A549 (cell line): ENCODE results near the gene MTTP. TPM values are rescaled to one million over a fixed set of nuclear protein-coding genes. Genes with fewer than 3 reads are reported as not detected.

Source experiments
- ATAC-seq, 2 experiments: fragments of 200-7000 bp in 1 of 2; fragments of >200 bp in 1 of 2; cut with Nextera tagmentation in 1 of 2; cut with Tn5 transposase in 1 of 2; 3 replicates each; pipeline versions ENCODE4 v1.8.0 to v1.9.1; 2018 to 2020; ENCODE audit warnings: mild to moderate bottlenecking in 1 of 2, moderate library complexity in 1 of 2
- CTCF ChIA-PET: fragments of 300-600 bp; sonication (Branson Sonifier 250); formaldehyde crosslinking; extraction: SDS; loops from one replicate; lab custom pipeline; 2021; ENCODE audit warnings: antibody characterized with exemption, inconsistent platforms; lab: Yijun Ruan, JAX
- POLR2A ChIA-PET: fragments of 350-600 bp; formaldehyde crosslinking; extraction: SDS; loops from one replicate; lab custom pipeline; 2021; ENCODE audit warnings: antibody characterized with exemption, inconsistent platforms; lab: Yijun Ruan, JAX
- DNase-seq, 2 experiments: peaks; one replicate each; pipeline versions ENCODE4 v3.0.0 to v3.0.0-alpha.2; 2011 to 2016; ENCODE audit warnings: low read depth in 1 of 2, low spot score in 1 of 2
- FAIRE-seq: peaks from 2 replicates; lab custom pipeline; 2011; peaks lifted over from hg19 to GRCh38; lab: Jason Lieb, UNC
- H3K27ac ChIP-seq, 2 experiments: fragments of >200 bp; sonication (Bioruptor Twin); formaldehyde crosslinking; 3 replicates each; pipeline ENCODE4 v1.5.1; 2016 to 2017
- H3K4me1 ChIP-seq: fragments of >200 bp; sonication (Bioruptor Twin); formaldehyde crosslinking; 3 replicates; pipeline ENCODE4 v1.6.1; 2016
- H3K4me2 ChIP-seq: fragments of >200 bp; sonication (Bioruptor Twin); formaldehyde crosslinking; 3 replicates; pipeline ENCODE4 v1.6.1; 2016
- H3K4me3 ChIP-seq: fragments of >200 bp; sonication (Bioruptor Twin); formaldehyde crosslinking; 3 replicates; pipeline ENCODE4 v1.5.1; 2016
- H3K9me3 ChIP-seq: fragments of >200 bp; sonication (Bioruptor Twin); formaldehyde crosslinking; 3 replicates; pipeline ENCODE4 v1.6.1; 2016
- CBX8 ChIP-seq: fragments of 200-600 bp; sonication (generic); IDR thresholded peaks from 2 replicates; pipeline ENCODE4 v1.6.1; 2016
- EP300 ChIP-seq, 2 experiments: fragments of >200 bp; sonication (Bioruptor Twin); formaldehyde crosslinking; IDR thresholded peaks; 2 replicates in 1 of 2; 3 replicates in 1 of 2; pipeline ENCODE4 v1.6.1; 2016 to 2017
- ESRRA ChIP-seq: fragments of 150-350 bp; IDR thresholded peaks from 2 replicates; pipeline ENCODE4 v1.6.1; 2014; ENCODE audit warnings: mild to moderate bottlenecking, low read length, borderline replicate concordance
- FOSL2 ChIP-seq, 2 experiments: fragments of 450-650 bp in 1 of 2; fragments of >200 bp in 1 of 2; sonication (Bioruptor Twin) in 1 of 2; formaldehyde crosslinking; IDR thresholded peaks; 2 replicates each; pipeline versions ENCODE4 v1.5.0 to v1.6.1; 2016 to 2020; ENCODE audit warnings: mild to moderate bottlenecking in 1 of 2, moderate library complexity in 1 of 2
- FOXS1 ChIP-seq: fragments of 250-450 bp; sonication (Bioruptor Pico); IDR thresholded peaks from 2 replicates; pipeline ENCODE4 v1.5.0; 2020; ENCODE audit warnings: mild to moderate bottlenecking, moderate library complexity
- GATA3 ChIP-seq: IDR thresholded peaks from 2 replicates; pipeline ENCODE4 v1.6.1; 2012; ENCODE audit warnings: borderline replicate concordance
- HDAC2 ChIP-seq: fragments of 200-600 bp; sonication (generic); IDR thresholded peaks from 2 replicates; pipeline ENCODE4 v1.6.1; 2016
- HEYL ChIP-seq: fragments of 250-450 bp; sonication (Bioruptor Pico); IDR thresholded peaks from 2 replicates; pipeline ENCODE4 v1.8.0; 2021; ENCODE audit warnings: mild to moderate bottlenecking, moderate library complexity
- HOXB13 ChIP-seq: fragments of 250-450 bp; sonication (Bioruptor Pico); IDR thresholded peaks from 2 replicates; pipeline ENCODE4 v1.5.0; 2020; ENCODE audit warnings: low read depth, mild to moderate bottlenecking, moderate library complexity
- HOXB5 ChIP-seq: fragments of 250-450 bp; sonication (Bioruptor Pico); IDR thresholded peaks from 2 replicates; pipeline ENCODE4 v1.5.0; 2020; ENCODE audit warnings: mild to moderate bottlenecking, moderate library complexity
- JUN ChIP-seq, 2 experiments: fragments of >200 bp; sonication (Bioruptor Twin); formaldehyde crosslinking; IDR thresholded peaks; 2 replicates in 1 of 2; 3 replicates in 1 of 2; pipeline ENCODE4 v1.6.1; 2016 to 2017
- KDM1A ChIP-seq: fragments of 200-600 bp; sonication (generic); IDR thresholded peaks from 2 replicates; pipeline ENCODE4 v1.6.1; 2016; ENCODE audit warnings: low read depth, mild to moderate bottlenecking
- MAFK ChIP-seq: fragments of 450-650 bp; IDR thresholded peaks from 2 replicates; pipeline ENCODE4 v1.6.1; 2014; ENCODE audit not compliant: partially characterized antibody
- MAZ ChIP-seq: fragments of 150-350 bp; IDR thresholded peaks from 2 replicates; pipeline ENCODE4 v1.6.1; 2014; ENCODE audit warnings: antibody characterized with exemption, low read depth, low read length, borderline replicate concordance
- MYC ChIP-seq: IDR thresholded peaks from 2 replicates; pipeline ENCODE4 v1.6.1; 2012; ENCODE audit warnings: mild to moderate bottlenecking, inconsistent platforms, low read length, improper control_type of control experiment, borderline replicate concordance
- NFE2L2 ChIP-seq: fragments of 150-350 bp; conservative IDR thresholded peaks from 2 replicates; pipeline ENCODE4 v1.6.1; 2014; ENCODE audit warnings: low read length
- NR3C1 ChIP-seq: fragments of >200 bp; sonication (Bioruptor Twin); formaldehyde crosslinking; IDR thresholded peaks from 3 replicates; pipeline ENCODE4 v1.6.1; 2017
- POLR2A ChIP-seq: IDR thresholded peaks from 2 replicates; pipeline ENCODE4 v1.6.1; 2012; ENCODE audit warnings: mild to moderate bottlenecking, low read length
- RAD21 ChIP-seq, 2 experiments: fragments of >200 bp in 1 of 2; sonication (Bioruptor Twin) in 1 of 2; formaldehyde crosslinking in 1 of 2; IDR thresholded peaks in 1 of 2; conservative IDR thresholded peaks in 1 of 2; 2 replicates in 1 of 2; 3 replicates in 1 of 2; pipeline ENCODE4 v1.6.1; 2012 to 2018; ENCODE audit warnings: inconsistent platforms in 1 of 2
- RNF2 ChIP-seq: fragments of 200-600 bp; sonication (generic); IDR thresholded peaks from 2 replicates; pipeline ENCODE4 v1.6.1; 2016; ENCODE audit warnings: low read depth, mild to moderate bottlenecking, antibody characterized with exemption, moderate library complexity, borderline replicate concordance
- TFCP2L1 ChIP-seq: fragments of 250-450 bp; sonication (Bioruptor Pico); IDR thresholded peaks from 2 replicates; pipeline ENCODE4 v1.5.0; 2021; ENCODE audit warnings: mild to moderate bottlenecking
- WGBS: methylation state at CpG from one replicate; pipeline ENCODE4 v1.1.6; 2017; ENCODE audit errors: missing lambda C conversion rate; 5-methylcytosine and 5-hydroxymethylcytosine counted together
- polyA plus RNA-seq, 4 experiments: library from polyadenylated mRNA; depleted of rRNA in 3 of 4; stranded (reverse); fragments of >200 nt; fragmentation: RNase III in 1 of 4; extraction: RNeasy Plus Mini Kit Qiagen cat#74134 plus additional on column Dnase treatment in 1 of 4; gene quantifications; 2 replicates in 3 of 4; 3 replicates in 1 of 4; pipeline ENCODE4 v1.2.3, GENCODE V29; 2011 to 2017
- TF ChIP-seq, protein P1 (sequence below): fragments of 200-600 bp; sonication (generic); IDR thresholded peaks from 2 replicates; pipeline ENCODE4 v1.6.1; 2016; ENCODE audit warnings: antibody characterized with exemption, mild to moderate bottlenecking, moderate library complexity
- TF ChIP-seq, protein P2 (sequence below): IDR thresholded peaks from 2 replicates; pipeline ENCODE4 v1.6.1; 2012; ENCODE audit warnings: low read depth, borderline replicate concordance
- TF ChIP-seq, protein P3 (sequence below): fragments of >200 bp; sonication (Bioruptor Twin); formaldehyde crosslinking; IDR thresholded peaks from 2 replicates; pipeline ENCODE4 v1.6.1; 2016
- TF ChIP-seq, protein P4 (sequence below): fragments of 250-450 bp; sonication (Bioruptor Pico); IDR thresholded peaks from 2 replicates; pipeline ENCODE4 v1.5.0; 2020; ENCODE audit warnings: low read depth, mild to moderate bottlenecking, moderate library complexity
- TF ChIP-seq, protein P5 (sequence below): fragments of >200 bp; sonication (Bioruptor Twin); formaldehyde crosslinking; IDR thresholded peaks from 3 replicates; pipeline ENCODE4 v1.6.1; 2016
- TF ChIP-seq, protein P6 (sequence below): fragments of >200 bp; sonication (Bioruptor Twin); formaldehyde crosslinking; IDR thresholded peaks from 3 replicates; pipeline ENCODE4 v1.5.1; 2016

Gene MTTP
- polyA plus RNA-seq, 2 of the 4 experiments (the other 2 are of a cell fraction) = 0.03 TPM; not detected in 1

DNA sequence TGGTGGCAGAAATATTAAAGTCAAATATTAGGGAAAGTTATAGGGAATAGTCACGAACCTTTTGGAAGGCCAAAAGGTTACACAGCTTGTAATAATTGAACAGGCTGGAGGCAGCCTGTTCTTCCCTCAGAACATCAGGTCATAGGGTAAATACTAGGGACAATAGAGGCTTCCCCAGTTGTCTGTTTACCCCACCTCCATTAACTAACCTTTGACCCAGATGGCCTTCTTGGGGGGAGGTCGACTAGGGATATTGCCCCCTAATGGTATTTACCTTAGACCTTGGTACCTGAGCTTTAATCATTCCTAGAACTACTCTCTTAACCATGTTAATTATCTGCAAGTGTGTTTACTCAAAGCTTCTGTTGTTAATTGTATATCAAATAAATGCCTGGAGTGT lies 37.8 kb upstream of the MTTP start (continued):
- TF ChIP-seq, protein P1, sequence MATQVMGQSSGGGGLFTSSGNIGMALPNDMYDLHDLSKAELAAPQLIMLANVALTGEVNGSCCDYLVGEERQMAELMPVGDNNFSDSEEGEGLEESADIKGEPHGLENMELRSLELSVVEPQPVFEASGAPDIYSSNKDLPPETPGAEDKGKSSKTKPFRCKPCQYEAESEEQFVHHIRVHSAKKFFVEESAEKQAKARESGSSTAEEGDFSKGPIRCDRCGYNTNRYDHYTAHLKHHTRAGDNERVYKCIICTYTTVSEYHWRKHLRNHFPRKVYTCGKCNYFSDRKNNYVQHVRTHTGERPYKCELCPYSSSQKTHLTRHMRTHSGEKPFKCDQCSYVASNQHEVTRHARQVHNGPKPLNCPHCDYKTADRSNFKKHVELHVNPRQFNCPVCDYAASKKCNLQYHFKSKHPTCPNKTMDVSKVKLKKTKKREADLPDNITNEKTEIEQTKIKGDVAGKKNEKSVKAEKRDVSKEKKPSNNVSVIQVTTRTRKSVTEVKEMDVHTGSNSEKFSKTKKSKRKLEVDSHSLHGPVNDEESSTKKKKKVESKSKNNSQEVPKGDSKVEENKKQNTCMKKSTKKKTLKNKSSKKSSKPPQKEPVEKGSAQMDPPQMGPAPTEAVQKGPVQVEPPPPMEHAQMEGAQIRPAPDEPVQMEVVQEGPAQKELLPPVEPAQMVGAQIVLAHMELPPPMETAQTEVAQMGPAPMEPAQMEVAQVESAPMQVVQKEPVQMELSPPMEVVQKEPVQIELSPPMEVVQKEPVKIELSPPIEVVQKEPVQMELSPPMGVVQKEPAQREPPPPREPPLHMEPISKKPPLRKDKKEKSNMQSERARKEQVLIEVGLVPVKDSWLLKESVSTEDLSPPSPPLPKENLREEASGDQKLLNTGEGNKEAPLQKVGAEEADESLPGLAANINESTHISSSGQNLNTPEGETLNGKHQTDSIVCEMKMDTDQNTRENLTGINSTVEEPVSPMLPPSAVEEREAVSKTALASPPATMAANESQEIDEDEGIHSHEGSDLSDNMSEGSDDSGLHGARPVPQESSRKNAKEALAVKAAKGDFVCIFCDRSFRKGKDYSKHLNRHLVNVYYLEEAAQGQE = no peak
- TF ChIP-seq FOSL2 (IDR thresholded peaks at IDR 0.05) (no peak), FOSL2 (CRISPR knock-in tag; IDR thresholded peaks at IDR 0.05) (no peak)

DNA sequence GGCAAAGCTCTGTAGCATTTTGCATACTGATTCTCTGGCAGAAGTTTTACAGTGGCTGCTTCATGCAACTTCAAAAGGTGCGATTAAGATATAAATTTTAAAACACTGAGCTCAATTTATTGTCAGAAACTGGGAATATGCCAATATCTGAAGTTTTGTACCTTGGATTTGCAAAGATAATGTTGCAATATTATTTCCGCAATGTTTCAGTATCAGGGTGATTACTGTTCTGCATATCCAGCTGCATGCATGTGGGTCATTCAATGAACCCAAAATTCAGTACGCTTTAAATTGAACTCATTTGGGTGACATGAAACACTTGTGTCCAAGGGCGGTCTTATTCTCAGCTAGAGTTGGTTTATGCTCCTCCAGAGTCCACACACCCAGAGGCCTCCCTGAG lies 37.0 kb upstream of the MTTP start:
- FAIRE-seq = no peak
- ATAC-seq = no peak

DNA sequence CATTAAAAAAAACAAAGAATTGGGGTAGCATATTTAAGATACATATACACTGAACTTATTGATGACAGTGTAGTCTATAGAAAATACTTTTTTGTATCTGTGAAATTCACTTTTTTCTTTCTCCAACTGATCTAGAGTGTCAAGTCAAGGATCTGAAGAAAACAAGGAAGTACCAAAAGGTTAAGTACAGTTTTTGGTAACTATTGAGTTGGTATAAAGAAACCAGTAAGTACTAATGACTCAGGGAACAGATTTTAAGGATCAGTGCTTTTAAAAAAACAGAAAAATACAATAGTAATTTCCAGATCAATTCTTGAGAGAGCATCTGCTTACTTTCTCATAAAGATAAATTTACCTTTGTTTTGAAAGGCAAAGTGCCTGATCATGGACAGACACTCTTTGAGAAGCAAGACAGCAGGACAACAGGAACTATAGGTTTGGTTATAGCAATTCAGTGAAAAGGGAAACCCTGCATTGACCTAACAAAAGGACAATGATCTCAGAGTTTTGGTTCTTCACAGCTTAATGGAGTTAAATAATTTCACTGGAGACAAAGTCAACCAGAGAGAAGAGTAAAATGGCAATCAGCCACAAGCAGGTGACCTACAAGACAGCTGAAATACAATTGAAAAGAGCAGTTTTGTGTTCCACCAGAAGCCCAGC lies 34.2 kb upstream of the MTTP start:
- TF ChIP-seq, protein P2, sequence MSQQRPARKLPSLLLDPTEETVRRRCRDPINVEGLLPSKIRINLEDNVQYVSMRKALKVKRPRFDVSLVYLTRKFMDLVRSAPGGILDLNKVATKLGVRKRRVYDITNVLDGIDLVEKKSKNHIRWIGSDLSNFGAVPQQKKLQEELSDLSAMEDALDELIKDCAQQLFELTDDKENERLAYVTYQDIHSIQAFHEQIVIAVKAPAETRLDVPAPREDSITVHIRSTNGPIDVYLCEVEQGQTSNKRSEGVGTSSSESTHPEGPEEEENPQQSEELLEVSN = no peak
- no peak for TF ChIP-seq TFCP2L1
- TF ChIP-seq NFE2L2 = no peak
- TF ChIP-seq, protein P3, sequence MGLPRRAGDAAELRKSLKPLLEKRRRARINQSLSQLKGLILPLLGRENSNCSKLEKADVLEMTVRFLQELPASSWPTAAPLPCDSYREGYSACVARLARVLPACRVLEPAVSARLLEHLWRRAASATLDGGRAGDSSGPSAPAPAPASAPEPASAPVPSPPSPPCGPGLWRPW = no peak
- no peak for TF ChIP-seq MYC
- TF ChIP-seq MAZ = no peak
- TF ChIP-seq RAD21 (conservative IDR thresholded peaks at IDR 0.05 in 1 of 2, IDR thresholded peaks at IDR 0.05 in 1 of 2) = no peak
- TF ChIP-seq, protein P4, sequence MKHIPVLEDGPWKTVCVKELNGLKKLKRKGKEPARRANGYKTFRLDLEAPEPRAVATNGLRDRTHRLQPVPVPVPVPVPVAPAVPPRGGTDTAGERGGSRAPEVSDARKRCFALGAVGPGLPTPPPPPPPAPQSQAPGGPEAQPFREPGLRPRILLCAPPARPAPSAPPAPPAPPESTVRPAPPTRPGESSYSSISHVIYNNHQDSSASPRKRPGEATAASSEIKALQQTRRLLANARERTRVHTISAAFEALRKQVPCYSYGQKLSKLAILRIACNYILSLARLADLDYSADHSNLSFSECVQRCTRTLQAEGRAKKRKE (CRISPR knock-in tag) = no peak
- TF ChIP-seq, protein P5, sequence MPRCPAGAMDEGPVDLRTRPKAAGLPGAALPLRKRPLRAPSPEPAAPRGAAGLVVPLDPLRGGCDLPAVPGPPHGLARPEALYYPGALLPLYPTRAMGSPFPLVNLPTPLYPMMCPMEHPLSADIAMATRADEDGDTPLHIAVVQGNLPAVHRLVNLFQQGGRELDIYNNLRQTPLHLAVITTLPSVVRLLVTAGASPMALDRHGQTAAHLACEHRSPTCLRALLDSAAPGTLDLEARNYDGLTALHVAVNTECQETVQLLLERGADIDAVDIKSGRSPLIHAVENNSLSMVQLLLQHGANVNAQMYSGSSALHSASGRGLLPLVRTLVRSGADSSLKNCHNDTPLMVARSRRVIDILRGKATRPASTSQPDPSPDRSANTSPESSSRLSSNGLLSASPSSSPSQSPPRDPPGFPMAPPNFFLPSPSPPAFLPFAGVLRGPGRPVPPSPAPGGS = no peak
- H3K27ac ChIP-seq = peak overlapping the region; percentile 31 to 46; a peak in 1 of 6 replicates
- no peak for DNase-seq
- peaks cover 18% of the 10 kb centered on the region for H3K4me1 ChIP-seq
- FAIRE-seq = no peak
- ChIA-PET POLR2A (no interaction called here), CTCF (no interaction called here)
- no peaks in the 10 kb centered on the region for H3K9me3 ChIP-seq
- H3K4me2 ChIP-seq = peak overlapping the region; percentile 46
- no peak for ATAC-seq
- no peak overlapping the region for H3K4me3 ChIP-seq

More for the DNA sequence above, 37.0 kb upstream of the MTTP start:
- Histone ChIP-seq H3K9me3 (no peaks in the 10 kb centered on the region), H3K4me3 (no peak overlapping the region), H3K4me2 (no peak overlapping the region), H3K27ac (no peak overlapping the region), H3K4me1 (peaks cover 18% of the 10 kb centered on the region)
- POLR2A ChIA-PET = no interaction called here
- 84% methylated on average over 4 of the region's 4 CpGs for whole genome bisulfite sequencing
- DNase-seq = no peak
- CTCF ChIA-PET = interaction anchor here (0.9 to 1.2 kb wide), 2 partner anchors 11 to 265 kb away, joined by 3 read pairs; no protein-coding TSS in a partner anchor
- TF ChIP-seq CBX8 (no peak), NR3C1 (no peak), ESRRA (no peak), HOXB13 (no peak), KDM1A (no peak), JUN (IDR thresholded peaks at IDR 0.05) (no peak), MAFK (no peak), HEYL (CRISPR knock-in tag) (no peak), POLR2A (no peak), GATA3 (no peak), HDAC2 (no peak), EP300 (IDR thresholded peaks at IDR 0.05) (no peak), FOXS1 (CRISPR knock-in tag) (no peak), HOXB5 (CRISPR knock-in tag) (no peak), RNF2 (no peak)
- TF ChIP-seq, protein P4 (CRISPR knock-in tag) = no peak
- TF ChIP-seq, protein P6, sequence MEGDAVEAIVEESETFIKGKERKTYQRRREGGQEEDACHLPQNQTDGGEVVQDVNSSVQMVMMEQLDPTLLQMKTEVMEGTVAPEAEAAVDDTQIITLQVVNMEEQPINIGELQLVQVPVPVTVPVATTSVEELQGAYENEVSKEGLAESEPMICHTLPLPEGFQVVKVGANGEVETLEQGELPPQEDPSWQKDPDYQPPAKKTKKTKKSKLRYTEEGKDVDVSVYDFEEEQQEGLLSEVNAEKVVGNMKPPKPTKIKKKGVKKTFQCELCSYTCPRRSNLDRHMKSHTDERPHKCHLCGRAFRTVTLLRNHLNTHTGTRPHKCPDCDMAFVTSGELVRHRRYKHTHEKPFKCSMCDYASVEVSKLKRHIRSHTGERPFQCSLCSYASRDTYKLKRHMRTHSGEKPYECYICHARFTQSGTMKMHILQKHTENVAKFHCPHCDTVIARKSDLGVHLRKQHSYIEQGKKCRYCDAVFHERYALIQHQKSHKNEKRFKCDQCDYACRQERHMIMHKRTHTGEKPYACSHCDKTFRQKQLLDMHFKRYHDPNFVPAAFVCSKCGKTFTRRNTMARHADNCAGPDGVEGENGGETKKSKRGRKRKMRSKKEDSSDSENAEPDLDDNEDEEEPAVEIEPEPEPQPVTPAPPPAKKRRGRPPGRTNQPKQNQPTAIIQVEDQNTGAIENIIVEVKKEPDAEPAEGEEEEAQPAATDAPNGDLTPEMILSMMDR = no peak
- TF ChIP-seq, all 56 proteins: peak for 0
